HCT116 (cell line): ENCODE data around the gene TMC2. TPM values are rescaled to one million over a fixed set of nuclear protein-coding genes. Genes with fewer than 3 reads are reported as not detected.

Experiments used
- ATAC-seq: fragments of 200-7000 bp; cut with Tn5 transposase; 2 replicates; pipeline ENCODE4 v1.9.1; 2020; ENCODE audit warnings: mild to moderate bottlenecking, moderate library complexity
- BruUV-seq: library from RNA; stranded (reverse); fragments of 400-500 nt; replicated peaks from 2 replicates; lab custom pipeline; 2021; lab: Mats Ljungman, UMichigan
- CTCF ChIA-PET: fragments of 300-600 bp; sonication (Branson Sonifier 250); formaldehyde crosslinking; loops from one replicate; lab custom pipeline; 2021; ENCODE audit warnings: antibody characterized with exemption; lab: Charles Lee
- POLR2A ChIA-PET: fragments of 300-600, 350-600 bp; sonication (Branson Sonifier 250); formaldehyde crosslinking; loops from one replicate; lab custom pipeline; 2021; ENCODE audit warnings: antibody characterized with exemption; lab: Charles Lee
- RAD21 ChIA-PET, 2 experiments: fragments of 300-600 bp; sonication (Branson Sonifier 250); formaldehyde crosslinking; loops; one replicate each; lab custom pipeline; 2023; ENCODE audit warnings: low total read pairs in 2 of 2; ENCODE audit not compliant: uncharacterized antibody in 2 of 2, unreplicated experiment in 2 of 2, low non-redundant PET in 1 of 2; lab: Charles Lee
- DNase-seq: peaks from one replicate; pipeline ENCODE4 v3.0.0-alpha.2; 2010; ENCODE audit warnings: low read depth, low spot score
- H2AFZ ChIP-seq: fragments of 200-600 bp; shearing (Covaris generic), sonication (generic); 2 replicates; pipeline ENCODE4 v1.6.1; 2017; ENCODE audit warnings: low read depth, mixed run types, mixed read lengths, antibody characterized with exemption, low read length; ENCODE audit not compliant: poor library complexity, severe bottlenecking
- H3K27ac ChIP-seq: 2 replicates; pipeline ENCODE4 v1.5.1; 2012; ENCODE audit warnings: low read depth, low read length
- H3K27me3 ChIP-seq: fragments of 200-600 bp; sonication (generic); 2 replicates; pipeline ENCODE4 v1.6.1; 2016; ENCODE audit warnings: mixed run types, low read length, mixed read lengths; ENCODE audit not compliant: insufficient read depth
- H3K36me3 ChIP-seq, 2 experiments: fragments of 200-500 bp in 1 of 2; fragments of 200-600 bp in 1 of 2; sonication (Bioruptor generic) in 1 of 2; sonication (generic) in 1 of 2; 2 replicates each; pipeline versions ENCODE4 v1.5.1 to v1.6.1; 2014 to 2016; ENCODE audit warnings: low read length in 2 of 2, inconsistent platforms in 1 of 2, mixed read lengths in 1 of 2, mixed run types in 1 of 2; ENCODE audit not compliant: insufficient read depth in 2 of 2, control insufficient read depth in 1 of 2
- H3K4me1 ChIP-seq, 2 experiments: fragments of 200-600 bp in 1 of 2; sonication (generic) in 1 of 2; 2 replicates each; pipeline versions ENCODE4 v1.5.1 to v1.6.1; 2012 to 2017; ENCODE audit warnings: low read length in 2 of 2, inconsistent platforms in 1 of 2, mild to moderate bottlenecking in 1 of 2, mixed read lengths in 1 of 2, mixed run types in 1 of 2, moderate library complexity in 1 of 2; ENCODE audit not compliant: insufficient read depth in 2 of 2, control insufficient read depth in 1 of 2
- H3K4me2 ChIP-seq: fragments of 200-600 bp; sonication (generic); 2 replicates; pipeline ENCODE4 v1.6.1; 2017; ENCODE audit warnings: mixed run types, low read length, mixed read lengths
- H3K4me3 ChIP-seq, 2 experiments: fragments of 200-600 bp in 1 of 2; sonication (generic) in 1 of 2; replicated peaks in 1 of 2; 2 replicates each; pipeline ENCODE4 v1.5.1; 2011 to 2016; ENCODE audit warnings: low read length in 2 of 2, control low read depth in 1 of 2, low read depth in 1 of 2, mild to moderate bottlenecking in 1 of 2, mixed read lengths in 1 of 2, mixed run types in 1 of 2
- H3K79me2 ChIP-seq: fragments of 200-600 bp; sonication (generic); 2 replicates; pipeline ENCODE4 v1.6.1; 2017; ENCODE audit warnings: mild to moderate bottlenecking, mixed run types, low read length, moderate library complexity, mixed read lengths; ENCODE audit not compliant: insufficient read depth
- H3K9ac ChIP-seq: fragments of 200-600 bp; sonication (generic); 2 replicates; pipeline ENCODE4 v1.6.1; 2016; ENCODE audit warnings: low read length, mixed read lengths
- H3K9me2 ChIP-seq: fragments of 200-600 bp; sonication (generic), shearing (Covaris generic); 2 replicates; pipeline ENCODE4 v1.6.1; 2017; ENCODE audit warnings: mixed run types, mild to moderate bottlenecking, moderate library complexity; ENCODE audit not compliant: insufficient read depth
- H3K9me3 ChIP-seq, 2 experiments: fragments of 200-500 bp in 1 of 2; fragments of 200-600 bp in 1 of 2; sonication (Bioruptor generic) in 1 of 2; sonication (generic) in 1 of 2; 2 replicates each; pipeline ENCODE4 v1.6.1; 2014 to 2017; ENCODE audit warnings: low read length in 2 of 2, mixed read lengths in 2 of 2, inconsistent platforms in 1 of 2, low read depth in 1 of 2, mild to moderate bottlenecking in 1 of 2, mixed run types in 1 of 2, moderate library complexity in 1 of 2; ENCODE audit not compliant: control insufficient read depth in 1 of 2, insufficient read depth in 1 of 2
- H4K20me1 ChIP-seq: fragments of 200-600 bp; sonication (generic), shearing (Covaris generic); 2 replicates; pipeline ENCODE4 v1.6.1; 2017; ENCODE audit warnings: mixed run types, mild to moderate bottlenecking, moderate library complexity; ENCODE audit not compliant: insufficient read depth
- CEBPB ChIP-seq: IDR thresholded peaks from 2 replicates; pipeline ENCODE4 v1.6.1; 2012; ENCODE audit warnings: low read depth
- EZH2 ChIP-seq: fragments of 200-600 bp; sonication (generic); IDR thresholded peaks from 2 replicates; pipeline ENCODE4 v1.6.1; 2017; ENCODE audit warnings: antibody characterized with exemption, mixed run types
- JUND ChIP-seq: IDR thresholded peaks from 2 replicates; pipeline ENCODE4 v1.6.1; 2012
- RAD21 ChIP-seq: IDR thresholded peaks from 2 replicates; pipeline ENCODE4 v1.6.1; 2012; ENCODE audit warnings: low read depth, mild to moderate bottlenecking
- SIN3A ChIP-seq: IDR thresholded peaks from 2 replicates; pipeline ENCODE4 v1.6.1; 2012; ENCODE audit warnings: low read depth
- SRF ChIP-seq: IDR thresholded peaks from 2 replicates; pipeline ENCODE4 v1.6.1; 2012; ENCODE audit warnings: low read depth
- TCF7L2 ChIP-seq: IDR thresholded peaks from 2 replicates; pipeline ENCODE4 v1.7.0; 2011; ENCODE audit warnings: borderline replicate concordance, inconsistent platforms; ENCODE audit not compliant: insufficient read depth, insufficient read length; ENCODE audit errors: extremely low read depth
- YY1 ChIP-seq: IDR thresholded peaks from 2 replicates; pipeline ENCODE4 v1.6.1; 2011; ENCODE audit warnings: low read length, low read depth, moderate library complexity, mild to moderate bottlenecking; ENCODE audit not compliant: insufficient replicate concordance; ENCODE audit errors: extremely low read depth
- intact Hi-C: fragments of 100-400 bp; cut with micrococcal nuclease; formaldehyde crosslinking; loops from 2 replicates; pipeline ENCODE4 v1.10.0; 2022
- total RNA-seq: library from RNA; stranded (reverse); gene quantifications from one replicate; pipeline ENCODE4 v1.2.1, GENCODE V29; 2021; ENCODE audit not compliant: unreplicated experiment
- TF ChIP-seq, protein P1 (sequence below): IDR thresholded peaks from 2 replicates; pipeline ENCODE4 v1.6.1; 2011; ENCODE audit warnings: mild to moderate bottlenecking, low read length, moderate library complexity; ENCODE audit not compliant: insufficient replicate concordance; ENCODE audit errors: extremely low read depth
- TF ChIP-seq, protein P2 (sequence below), 3 experiments: fragments of 200-600 bp in 1 of 3; sonication (generic) in 1 of 3; IDR thresholded peaks in 2 of 3; conservative IDR thresholded peaks in 1 of 3; 2 replicates each; pipeline ENCODE4 v1.5.1; 2012 to 2017; ENCODE audit warnings: low read depth in 2 of 3, low read length in 2 of 3, antibody characterized with exemption in 1 of 3, borderline replicate concordance in 1 of 3, control low read depth in 1 of 3, mild to moderate bottlenecking in 1 of 3, mixed read lengths in 1 of 3, mixed run types in 1 of 3, moderate library complexity in 1 of 3; ENCODE audit not compliant: insufficient read depth in 1 of 3
- TF ChIP-seq, protein P3 (sequence below): IDR thresholded peaks from 2 replicates; pipeline ENCODE4 v1.6.1; 2012; ENCODE audit warnings: low read depth

The TMC2 gene
- total RNA-seq, 1 experiment from 2014 or later: not detected

DNA sequence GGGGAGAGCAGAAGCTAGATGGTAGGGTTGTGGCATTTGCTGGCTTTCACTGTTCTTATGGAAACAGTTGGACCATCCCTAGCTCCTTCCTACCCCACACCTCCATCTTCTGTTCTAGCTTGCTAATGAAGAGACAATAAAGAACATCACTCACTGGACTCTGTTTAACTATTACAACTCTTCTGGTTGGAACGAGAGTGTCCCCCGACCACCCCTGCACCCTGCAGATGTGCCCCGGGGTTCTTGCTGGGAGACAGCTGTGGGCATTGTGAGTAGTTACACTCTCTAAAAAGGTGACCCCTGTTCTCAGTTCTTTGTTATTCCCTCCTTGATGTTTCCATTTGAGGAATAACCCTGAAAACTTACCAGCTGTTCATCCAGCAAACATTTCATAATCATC is 75.7 kb downstream of the TMC2 start:
- no peak for ATAC-seq
- no peaks in the 10 kb centered on the region for H3K4me1 ChIP-seq
- H3K27me3 ChIP-seq: no peaks in the 10 kb centered on the region
- DNase-seq: no peak
- RAD21 ChIA-PET: no interaction called here
- H3K36me3 ChIP-seq: no peaks in the 10 kb centered on the region
- no peaks in the 10 kb centered on the region for H3K79me2 ChIP-seq
- no peaks in the 10 kb centered on the region for H4K20me1 ChIP-seq
- POLR2A ChIA-PET: no interaction called here
- no peak overlapping the region for H2AFZ ChIP-seq
- H3K9me2 ChIP-seq: no peaks in the 10 kb centered on the region
- BruUV-seq: no TSS peak
- no peak overlapping the region for H3K27ac ChIP-seq
- no peak overlapping the region for H3K4me2 ChIP-seq
- peaks cover 0 to 4% of the 10 kb centered on the region in 2 experiments; a peak in 1 of 4 replicates for H3K9me3 ChIP-seq
- CTCF ChIA-PET: no interaction called here
- TF ChIP-seq CEBPB (no peak), SIN3A (no peak), RAD21 (no peak), SRF (no peak), YY1 (no peak), TCF7L2 (no peak), JUND (no peak), EZH2 (no peak)
- TF ChIP-seq, protein P1, sequence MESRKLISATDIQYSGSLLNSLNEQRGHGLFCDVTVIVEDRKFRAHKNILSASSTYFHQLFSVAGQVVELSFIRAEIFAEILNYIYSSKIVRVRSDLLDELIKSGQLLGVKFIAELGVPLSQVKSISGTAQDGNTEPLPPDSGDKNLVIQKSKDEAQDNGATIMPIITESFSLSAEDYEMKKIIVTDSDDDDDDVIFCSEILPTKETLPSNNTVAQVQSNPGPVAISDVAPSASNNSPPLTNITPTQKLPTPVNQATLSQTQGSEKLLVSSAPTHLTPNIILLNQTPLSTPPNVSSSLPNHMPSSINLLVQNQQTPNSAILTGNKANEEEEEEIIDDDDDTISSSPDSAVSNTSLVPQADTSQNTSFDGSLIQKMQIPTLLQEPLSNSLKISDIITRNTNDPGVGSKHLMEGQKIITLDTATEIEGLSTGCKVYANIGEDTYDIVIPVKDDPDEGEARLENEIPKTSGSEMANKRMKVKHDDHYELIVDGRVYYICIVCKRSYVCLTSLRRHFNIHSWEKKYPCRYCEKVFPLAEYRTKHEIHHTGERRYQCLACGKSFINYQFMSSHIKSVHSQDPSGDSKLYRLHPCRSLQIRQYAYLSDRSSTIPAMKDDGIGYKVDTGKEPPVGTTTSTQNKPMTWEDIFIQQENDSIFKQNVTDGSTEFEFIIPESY: no peak
- TF ChIP-seq, protein P2, sequence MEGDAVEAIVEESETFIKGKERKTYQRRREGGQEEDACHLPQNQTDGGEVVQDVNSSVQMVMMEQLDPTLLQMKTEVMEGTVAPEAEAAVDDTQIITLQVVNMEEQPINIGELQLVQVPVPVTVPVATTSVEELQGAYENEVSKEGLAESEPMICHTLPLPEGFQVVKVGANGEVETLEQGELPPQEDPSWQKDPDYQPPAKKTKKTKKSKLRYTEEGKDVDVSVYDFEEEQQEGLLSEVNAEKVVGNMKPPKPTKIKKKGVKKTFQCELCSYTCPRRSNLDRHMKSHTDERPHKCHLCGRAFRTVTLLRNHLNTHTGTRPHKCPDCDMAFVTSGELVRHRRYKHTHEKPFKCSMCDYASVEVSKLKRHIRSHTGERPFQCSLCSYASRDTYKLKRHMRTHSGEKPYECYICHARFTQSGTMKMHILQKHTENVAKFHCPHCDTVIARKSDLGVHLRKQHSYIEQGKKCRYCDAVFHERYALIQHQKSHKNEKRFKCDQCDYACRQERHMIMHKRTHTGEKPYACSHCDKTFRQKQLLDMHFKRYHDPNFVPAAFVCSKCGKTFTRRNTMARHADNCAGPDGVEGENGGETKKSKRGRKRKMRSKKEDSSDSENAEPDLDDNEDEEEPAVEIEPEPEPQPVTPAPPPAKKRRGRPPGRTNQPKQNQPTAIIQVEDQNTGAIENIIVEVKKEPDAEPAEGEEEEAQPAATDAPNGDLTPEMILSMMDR (IDR thresholded peaks at IDR 0.05 in 2 of 3, conservative IDR thresholded peaks at IDR 0.05 in 1 of 3; ENCODE audit: borderline replicate concordance in 1 of 3, insufficient read depth in 1 of 3, low read depth in 2 of 3, low read length in 2 of 3): no peak
- TF ChIP-seq, protein P3, sequence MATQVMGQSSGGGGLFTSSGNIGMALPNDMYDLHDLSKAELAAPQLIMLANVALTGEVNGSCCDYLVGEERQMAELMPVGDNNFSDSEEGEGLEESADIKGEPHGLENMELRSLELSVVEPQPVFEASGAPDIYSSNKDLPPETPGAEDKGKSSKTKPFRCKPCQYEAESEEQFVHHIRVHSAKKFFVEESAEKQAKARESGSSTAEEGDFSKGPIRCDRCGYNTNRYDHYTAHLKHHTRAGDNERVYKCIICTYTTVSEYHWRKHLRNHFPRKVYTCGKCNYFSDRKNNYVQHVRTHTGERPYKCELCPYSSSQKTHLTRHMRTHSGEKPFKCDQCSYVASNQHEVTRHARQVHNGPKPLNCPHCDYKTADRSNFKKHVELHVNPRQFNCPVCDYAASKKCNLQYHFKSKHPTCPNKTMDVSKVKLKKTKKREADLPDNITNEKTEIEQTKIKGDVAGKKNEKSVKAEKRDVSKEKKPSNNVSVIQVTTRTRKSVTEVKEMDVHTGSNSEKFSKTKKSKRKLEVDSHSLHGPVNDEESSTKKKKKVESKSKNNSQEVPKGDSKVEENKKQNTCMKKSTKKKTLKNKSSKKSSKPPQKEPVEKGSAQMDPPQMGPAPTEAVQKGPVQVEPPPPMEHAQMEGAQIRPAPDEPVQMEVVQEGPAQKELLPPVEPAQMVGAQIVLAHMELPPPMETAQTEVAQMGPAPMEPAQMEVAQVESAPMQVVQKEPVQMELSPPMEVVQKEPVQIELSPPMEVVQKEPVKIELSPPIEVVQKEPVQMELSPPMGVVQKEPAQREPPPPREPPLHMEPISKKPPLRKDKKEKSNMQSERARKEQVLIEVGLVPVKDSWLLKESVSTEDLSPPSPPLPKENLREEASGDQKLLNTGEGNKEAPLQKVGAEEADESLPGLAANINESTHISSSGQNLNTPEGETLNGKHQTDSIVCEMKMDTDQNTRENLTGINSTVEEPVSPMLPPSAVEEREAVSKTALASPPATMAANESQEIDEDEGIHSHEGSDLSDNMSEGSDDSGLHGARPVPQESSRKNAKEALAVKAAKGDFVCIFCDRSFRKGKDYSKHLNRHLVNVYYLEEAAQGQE: no peak
- no peak overlapping the region for H3K9ac ChIP-seq
- no peak overlapping the region for H3K4me3 ChIP-seq
- intact Hi-C loops: no loop called here
